Measurements from ENCODE around the gene NAA20. TPM values are rescaled to one million over a fixed set of nuclear protein-coding genes. Genes with fewer than 3 reads are reported as not detected.

Gene NAA20
- total and polyA plus RNA-seq, 2 of the 4 experiments (the other 2 are of a cell fraction) = 35.7 to 58.8 TPM

GRCh38 chr20:20039752-20040387, 22.7 kb downstream of the NAA20 start:
- H4K8ac ChIP-seq (ENCODE audit: low read depth in 2 of 2, low read length in 2 of 2) = no peak overlapping the region
- intact Hi-C loops (cut with micrococcal nuclease) (no loop called here), dilution Hi-C loops (cut with HindIII; ENCODE audit: low sequenced_read_pairs, unreplicated experiment) (no loop called here), in situ Hi-C loops (cut with MboI; ENCODE audit: low sequenced_read_pairs) (loop anchor here (25.0 kb wide), 1 partner anchor 1503 kb away; no protein-coding TSS in a partner anchor)
- no peaks in the 10 kb centered on the region for H3K9me1 ChIP-seq (ENCODE audit: insufficient read depth, low read length)
- no peak overlapping the region for H2BK20ac ChIP-seq (ENCODE audit: low read depth, low read length)
- CTCF ChIA-PET = no interaction called here
- no peaks in the 10 kb centered on the region for H3K27me3 ChIP-seq (ENCODE audit: control insufficient read depth, insufficient read depth, low read length)
- H2AK9ac ChIP-seq (replicated peaks; ENCODE audit: low read depth, low read length, poor library complexity) = no peak overlapping the region
- no peak overlapping the region for H3K23ac ChIP-seq (ENCODE audit: low read depth, low read length)
- H3K36me3 ChIP-seq (ENCODE audit: control insufficient read depth, insufficient read depth, low read length) = peaks cover 56% of the 10 kb centered on the region
- WGBS, 2 experiments (ENCODE audit: extremely low coverage in 2 of 2, insufficient read length in 1 of 2) = no CpG with 5 or more reads among the region's 6 CpGs
- H2AFZ ChIP-seq (replicated peaks; ENCODE audit: low read length, poor library complexity) = no peak overlapping the region
- H3K56ac ChIP-seq (ENCODE audit: extremely low read depth, insufficient read depth, low read length) = no peak overlapping the region
- no peaks in the 10 kb centered on the region; the same call in 1 of the 2 replicates for H4K20me1 ChIP-seq (ENCODE audit: insufficient read depth, low read length)
- H3K18ac ChIP-seq (ENCODE audit: low read depth, low read length) = no peak overlapping the region
- no peak for ATAC-seq (ENCODE audit: low read depth)
- no peak overlapping the region for H3K4ac ChIP-seq (ENCODE audit: low read depth, low read length)
- no peak overlapping the region for H2BK120ac ChIP-seq (ENCODE audit: low read depth, low read length)
- POLR2A ChIA-PET (ENCODE audit: unreplicated experiment) = no interaction called here
- no peak overlapping the region for H3K14ac ChIP-seq (replicated peaks; ENCODE audit: low read depth, low read length)
- peaks cover 15% of the 10 kb centered on the region for H3K4me1 ChIP-seq (ENCODE audit: control insufficient read depth, insufficient read depth, low read length)
- no peaks in the 10 kb centered on the region for H3K9me3 ChIP-seq (ENCODE audit: control insufficient read depth, insufficient read depth, low read length)
- TF ChIP-seq MXI1 (IDR thresholded peaks at IDR 0.05; ENCODE audit: borderline replicate concordance, low read depth, low read length) = no peak
- TF ChIP-seq RFX5 (IDR thresholded peaks at IDR 0.05; ENCODE audit: low read depth, low read length) = no peak
- TF ChIP-seq NFE2L2 (IDR thresholded peaks at IDR 0.05; ENCODE audit: low read depth, low read length) = no peak
- TF ChIP-seq CEBPB (IDR thresholded peaks at IDR 0.05; ENCODE audit: low read depth, low read length) = no peak
- TF ChIP-seq POLR2A (IDR thresholded peaks at IDR 0.05; ENCODE audit: low read depth, low read length) = no peak
- no peak for TF ChIP-seq RAD21 (IDR thresholded peaks at IDR 0.05; ENCODE audit: low read length)
- TF ChIP-seq SMC3 (IDR thresholded peaks at IDR 0.05; ENCODE audit: low read depth, low read length) = no peak
- TF ChIP-seq MAZ (IDR thresholded peaks at IDR 0.05; ENCODE audit: borderline replicate concordance, low read depth, low read length) = no peak
- TF ChIP-seq ELK1 (IDR thresholded peaks at IDR 0.05; ENCODE audit: borderline replicate concordance, low read depth, low read length) = no peak
- no peak for TF ChIP-seq FOS (IDR thresholded peaks at IDR 0.05; ENCODE audit: low read depth, low read length)
- no peak for TF ChIP-seq CHD1 (IDR thresholded peaks at IDR 0.05; ENCODE audit: low read depth, low read length)
- no peak for TF ChIP-seq CTCF (conservative IDR thresholded peaks at IDR 0.05; ENCODE audit: low read depth, low read length)
- no peak for TF ChIP-seq USF2 (IDR thresholded peaks at IDR 0.05; ENCODE audit: low read depth, low read length)
- TF ChIP-seq RCOR1 (IDR thresholded peaks at IDR 0.05; ENCODE audit: insufficient replicate concordance, low read length) = no peak
- no peak for TF ChIP-seq BHLHE40 (IDR thresholded peaks at IDR 0.05; ENCODE audit: low read depth, low read length)
- no peak for TF ChIP-seq MAFK (IDR thresholded peaks at IDR 0.05; ENCODE audit: low read depth, low read length)
- H3K79me1 ChIP-seq (ENCODE audit: low read depth in 1 of 2, low read length in 2 of 2) = peaks cover 13 to 22% of the 10 kb centered on the region in 2 experiments
- BruUV-seq (replicated peaks) = no TSS peak
- H3K4me2 ChIP-seq (ENCODE audit: low read depth, low read length) = no peak overlapping the region
- DNase-seq = no peak
- no peak overlapping the region for H4K91ac ChIP-seq (ENCODE audit: insufficient read depth, low read depth, low read length)
- no peak overlapping the region for H2AK5ac ChIP-seq (ENCODE audit: low read depth, low read length)
- H2BK15ac ChIP-seq (ENCODE audit: low read depth, low read length) = no peak overlapping the region
- H2BK5ac ChIP-seq (ENCODE audit: low read depth, low read length, poor library complexity, severe bottlenecking) = no peak overlapping the region
- no peak overlapping the region for H3K9ac ChIP-seq (ENCODE audit: low read depth, low read length)
- no peak overlapping the region for H3K4me3 ChIP-seq (ENCODE audit: insufficient read depth, low read depth, low read length)
- H3K27ac ChIP-seq (ENCODE audit: insufficient read depth, low read length) = no peak overlapping the region
- H4K5ac ChIP-seq (ENCODE audit: low read depth, low read length) = no peak overlapping the region
